NCI-H1417 treated with DMSO at 0.1 percent for 48 hours (cell line): ENCODE measurements around the gene UGT1A10.

Experiments
- DNase-seq: peaks from one replicate; lab custom pipeline; 2025; lab: John Stamatoyannopoulos, UW

The UGT1A10 gene

DNA sequence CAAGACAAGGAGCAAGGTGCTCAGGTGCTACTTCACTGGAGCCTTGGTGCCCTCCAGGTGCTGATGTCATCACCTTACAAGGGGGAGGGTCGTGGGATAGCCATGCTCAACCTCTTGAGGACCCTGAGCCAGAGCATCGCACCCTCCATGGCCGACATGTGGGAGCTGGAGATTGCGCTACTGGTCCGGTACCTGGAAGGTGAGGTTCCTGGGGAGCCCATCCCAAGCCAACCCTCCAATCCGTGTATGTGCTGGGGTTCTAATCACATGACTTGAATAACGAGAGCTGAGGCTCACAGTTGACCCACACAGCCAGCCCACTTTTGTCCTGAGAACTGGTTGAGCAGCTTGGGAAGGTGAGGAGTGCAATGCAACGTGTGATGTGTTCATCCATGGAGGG, 167.7 kb downstream of the UGT1A10 start:
- no peak for DNase-seq

GRCh38 chr2:233807215-233807865, 171.1 kb downstream of the UGT1A10 start:
- DNase-seq, result no peak

GRCh38 chr2:233807966-233808935, 172.0 kb downstream of the UGT1A10 start:
- no peak for DNase-seq

GRCh38 chr2:233810385-233810784, 174.1 kb downstream of the UGT1A10 start:
- no peak for DNase-seq

DNA sequence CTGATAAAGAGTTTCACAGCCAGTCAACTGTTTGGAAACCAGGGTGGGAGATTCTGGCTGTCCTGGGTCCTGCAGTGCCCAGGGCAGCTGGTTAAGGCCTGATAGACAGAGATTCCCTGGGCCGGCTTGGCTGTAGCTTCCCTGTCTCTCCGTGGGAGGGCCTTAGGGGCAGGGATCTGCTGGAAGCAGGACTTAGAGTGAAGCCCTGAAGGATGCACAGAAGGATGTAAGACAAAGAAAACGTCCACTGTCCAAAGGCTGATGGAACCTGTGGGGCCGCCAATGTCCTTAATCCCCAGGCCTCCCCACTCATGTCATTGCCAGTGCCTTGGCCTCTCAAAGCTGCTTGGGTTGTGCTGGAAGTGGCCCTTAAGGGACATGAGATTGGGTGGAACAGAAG, 174.8 kb downstream of the UGT1A10 start:
- DNase-seq, result no peak

DNA sequence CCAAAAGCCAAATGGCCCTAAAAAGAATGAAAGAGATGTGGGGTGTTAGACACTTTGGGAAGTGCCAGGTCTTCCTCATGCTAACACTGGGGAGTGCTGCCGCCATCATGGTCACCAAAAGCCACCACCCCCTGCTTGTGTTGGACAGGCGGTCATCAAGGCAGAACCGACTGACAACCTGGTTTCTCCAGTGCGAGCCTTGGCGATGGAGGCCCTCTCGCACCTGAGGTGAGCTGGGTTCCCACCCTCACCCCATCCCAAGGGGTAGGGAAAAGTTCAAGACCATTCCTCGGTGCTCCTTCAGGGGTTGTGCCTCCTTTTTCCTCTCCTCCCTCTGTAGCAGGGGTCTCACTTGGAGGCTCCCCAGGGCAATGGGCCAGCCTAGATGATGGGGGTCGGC, 175.5 kb downstream of the UGT1A10 start:
- no peak for DNase-seq

DNA sequence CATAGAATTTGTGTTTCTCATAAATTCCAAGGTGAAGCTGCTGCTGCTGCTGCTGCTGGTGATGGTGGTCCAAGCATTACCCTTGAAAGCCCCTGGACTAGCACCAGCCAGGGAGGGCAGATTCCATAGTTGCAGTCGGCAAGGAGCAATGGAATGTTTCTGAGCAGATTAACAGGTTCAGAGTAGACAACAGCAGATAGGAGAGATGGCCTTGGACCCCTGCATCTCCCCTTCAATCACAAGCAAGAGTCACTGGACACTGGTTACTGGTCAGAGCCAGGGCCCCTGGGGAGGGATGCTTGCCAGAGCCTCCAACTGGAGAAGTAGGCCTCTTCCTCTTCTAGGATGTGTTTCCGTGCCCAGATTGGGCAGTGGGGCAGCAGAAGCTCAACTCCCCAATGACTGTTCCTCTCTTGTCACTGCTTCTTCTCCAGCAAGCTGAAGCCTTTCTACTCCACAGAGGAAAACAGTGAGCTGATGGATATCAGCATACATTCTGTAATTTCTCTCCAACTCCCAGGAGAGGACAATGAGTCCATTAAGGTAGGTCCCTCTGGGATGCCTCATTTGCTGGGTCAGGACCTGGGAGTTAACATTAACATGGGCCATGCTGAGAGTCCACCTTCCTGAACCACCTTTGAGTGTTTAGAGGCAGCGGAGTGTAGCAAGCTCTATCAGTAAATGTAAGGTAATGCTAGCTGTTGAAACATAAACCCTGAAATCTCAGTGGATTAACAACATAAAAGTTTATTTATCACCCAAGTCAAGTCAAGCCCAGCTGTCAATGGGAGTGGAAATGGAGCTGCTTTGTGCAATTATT, 177.2 kb downstream of the UGT1A10 start:
- DNase-seq, result no peak

- DNase-seq, result no peak
These were observed 178.0 kb downstream of the UGT1A10 start for GRCh38 chr2:233814056-233814835.

GRCh38 chr2:233815861-233816260, 179.6 kb downstream of the UGT1A10 start:
- DNase-seq, result no peak

GRCh38 chr2:233816334-233816733, 180.1 kb downstream of the UGT1A10 start:
- no peak for DNase-seq

DNA sequence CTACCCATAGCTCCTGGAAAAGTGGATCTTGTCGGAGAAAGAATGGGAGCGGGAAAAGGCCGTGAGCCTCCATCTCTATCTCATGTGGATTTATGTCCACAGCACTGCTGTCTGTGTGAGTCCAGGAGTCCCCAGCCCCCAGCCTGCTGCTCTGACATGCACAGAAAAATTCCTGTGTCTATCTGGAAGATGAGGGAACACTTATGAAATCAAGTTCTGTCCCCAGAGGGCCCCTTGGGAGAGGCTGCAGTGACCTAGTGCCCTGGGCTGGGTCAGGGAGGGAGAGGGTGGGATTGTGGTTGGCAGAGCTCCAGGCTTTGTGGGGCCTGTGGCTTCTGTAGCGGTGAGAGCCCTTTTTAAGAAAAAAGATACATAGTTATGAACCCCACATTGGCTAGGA, 180.5 kb downstream of the UGT1A10 start:
- DNase-seq, result no peak

DNA sequence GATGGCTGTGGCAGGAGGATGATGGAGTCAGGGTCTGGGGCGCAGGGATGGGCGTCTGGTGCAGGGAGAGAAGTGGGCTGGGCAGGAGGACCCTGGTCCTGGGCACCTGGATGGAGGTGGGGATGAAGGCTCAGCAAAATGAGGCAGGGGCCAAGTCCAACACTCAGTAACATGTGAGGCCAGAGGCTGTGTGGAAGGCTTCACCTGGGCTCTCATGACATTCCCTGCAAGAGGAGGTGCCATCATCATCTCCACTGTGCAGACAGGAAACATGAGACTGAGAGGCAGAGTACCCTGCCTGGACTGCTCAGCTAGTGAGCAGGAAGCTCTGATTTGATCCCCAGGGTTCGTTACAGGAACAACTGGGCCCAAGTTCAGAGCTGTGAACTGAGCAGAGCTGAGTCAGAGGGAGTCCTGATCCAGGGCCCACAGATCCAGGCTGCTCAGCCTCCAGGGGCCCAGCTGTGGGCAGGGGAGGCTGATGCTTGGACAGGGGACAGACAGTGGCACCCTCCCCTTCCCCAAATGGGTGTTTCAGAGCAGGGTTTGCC, 181.2 kb downstream of the UGT1A10 start:
- DNase-seq, result no peak

DNA sequence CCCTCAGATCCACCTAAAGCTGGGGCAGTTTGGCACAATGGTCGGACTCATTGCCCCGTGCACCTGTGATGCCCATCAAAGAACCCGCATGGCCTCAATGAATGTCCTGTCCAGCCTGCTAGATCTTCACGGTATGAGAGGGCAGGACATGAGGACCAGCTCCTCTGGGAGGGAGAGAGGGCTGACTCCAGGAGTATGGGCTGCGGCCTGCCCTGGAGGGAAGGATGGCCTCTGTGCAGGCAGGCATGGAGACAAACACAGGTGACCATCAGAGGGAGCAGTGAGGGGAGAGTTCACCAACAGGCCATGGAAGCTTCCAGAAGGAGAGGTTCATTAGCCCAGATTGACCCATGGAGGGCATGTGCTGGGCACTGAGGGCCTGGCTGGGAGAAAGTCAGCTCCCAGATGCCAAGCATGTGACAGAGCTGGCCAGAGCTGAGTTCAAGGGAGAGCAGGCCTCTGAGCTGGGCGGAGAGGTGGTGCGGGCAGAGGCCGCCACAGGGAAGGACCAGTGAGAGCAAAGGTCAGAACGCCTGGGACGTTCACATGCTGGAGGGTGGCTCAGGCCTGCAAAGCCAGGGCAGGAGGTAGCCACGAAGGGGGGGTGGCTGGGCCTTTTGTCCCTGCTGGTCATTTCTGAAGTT, 181.9 kb downstream of the UGT1A10 start:
- DNase-seq, result no peak

DNA sequence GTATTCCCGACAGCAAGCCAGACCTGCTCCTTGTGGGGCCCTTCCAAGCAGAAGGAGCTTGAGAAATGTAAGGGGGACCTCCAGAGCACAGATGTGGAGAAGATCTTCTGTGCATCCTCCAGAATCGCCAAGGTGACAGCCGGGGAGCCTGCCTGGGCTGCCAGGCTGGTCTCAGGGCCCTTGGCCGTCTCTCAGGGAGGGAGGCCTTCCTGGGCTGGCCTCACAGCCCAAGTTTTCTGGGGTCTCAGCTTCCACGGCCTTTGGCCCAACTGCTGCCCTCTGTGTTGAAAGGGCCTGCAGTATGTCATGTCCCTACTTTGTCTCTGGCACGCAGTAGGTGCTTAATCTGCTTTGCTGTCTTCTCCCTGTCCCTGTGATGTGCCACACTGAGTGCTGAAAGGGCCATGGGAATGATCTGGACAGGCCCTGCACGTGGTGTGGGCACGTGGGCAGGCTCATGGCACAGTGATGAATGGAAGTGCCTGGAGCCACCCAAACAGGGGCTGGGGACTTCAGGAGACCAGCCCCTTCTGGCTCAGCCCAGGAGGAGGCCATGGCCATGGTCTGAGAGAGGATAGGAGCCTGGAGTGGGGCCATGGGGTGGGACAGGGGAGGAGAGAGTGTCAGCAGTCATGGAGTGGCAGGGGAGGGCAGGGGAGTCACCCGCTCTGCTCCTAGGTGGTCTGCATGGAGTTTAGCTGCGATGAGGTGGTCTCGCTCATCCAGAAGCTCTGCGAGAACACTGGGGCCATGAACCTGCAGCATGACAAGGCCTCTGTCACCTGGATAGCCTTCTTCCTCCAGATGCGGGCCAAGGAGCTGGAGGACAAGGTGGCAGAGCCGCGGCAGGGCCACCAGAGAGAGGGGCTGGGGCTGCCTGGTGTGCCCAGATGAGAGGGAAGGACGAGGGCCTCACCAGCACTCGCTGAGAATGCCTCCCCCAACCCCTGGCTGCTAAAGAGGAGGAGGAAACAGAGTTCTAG, 182.7 kb downstream of the UGT1A10 start:
- no peak for DNase-seq

DNA sequence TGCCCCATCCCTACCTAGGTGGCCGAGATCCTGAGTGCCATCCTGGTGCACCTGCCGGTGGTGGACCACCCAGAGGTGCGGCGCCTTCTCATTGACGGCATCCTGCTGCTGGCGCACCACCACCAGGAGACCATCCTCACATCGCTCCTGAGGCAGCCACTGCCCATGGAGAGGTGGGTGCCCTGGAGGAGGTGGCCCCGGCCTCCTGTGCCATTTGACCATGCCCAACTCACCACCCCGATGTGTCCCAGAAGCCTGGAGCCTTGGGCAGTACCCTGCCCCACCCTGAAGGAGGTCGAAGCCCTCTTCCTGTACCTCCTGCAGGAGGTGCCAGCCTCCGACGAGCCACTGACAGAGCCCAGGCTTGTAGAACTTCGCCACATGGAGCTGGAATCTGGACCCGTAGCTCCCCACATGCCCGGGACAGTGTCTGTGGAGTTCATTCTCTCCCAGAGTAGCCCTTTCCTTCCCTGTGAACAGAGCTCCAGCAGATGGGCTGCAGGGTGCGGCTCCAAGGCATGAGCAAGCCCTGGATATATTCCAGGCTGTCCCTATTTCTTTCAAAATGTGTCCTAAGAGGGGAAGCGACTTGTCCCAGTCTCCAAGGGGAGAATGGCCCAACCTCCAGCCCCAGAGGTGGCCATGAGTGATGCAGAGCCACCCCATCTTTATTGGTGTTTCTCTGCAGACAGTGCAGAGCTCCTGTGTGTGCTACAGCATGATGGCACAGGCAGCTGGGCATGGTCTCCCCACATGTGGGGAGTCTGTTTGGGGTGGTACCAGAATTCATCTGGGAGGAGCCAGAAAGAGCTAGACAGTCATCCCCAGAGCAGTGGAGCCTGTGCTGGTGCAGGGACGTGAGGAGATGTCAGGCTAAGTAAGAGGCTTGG, 183.9 kb downstream of the UGT1A10 start:
- no peak for DNase-seq

- no peak for DNase-seq
These were observed 184.5 kb downstream of the UGT1A10 start for GRCh38 chr2:233820774-233821105.

DNA sequence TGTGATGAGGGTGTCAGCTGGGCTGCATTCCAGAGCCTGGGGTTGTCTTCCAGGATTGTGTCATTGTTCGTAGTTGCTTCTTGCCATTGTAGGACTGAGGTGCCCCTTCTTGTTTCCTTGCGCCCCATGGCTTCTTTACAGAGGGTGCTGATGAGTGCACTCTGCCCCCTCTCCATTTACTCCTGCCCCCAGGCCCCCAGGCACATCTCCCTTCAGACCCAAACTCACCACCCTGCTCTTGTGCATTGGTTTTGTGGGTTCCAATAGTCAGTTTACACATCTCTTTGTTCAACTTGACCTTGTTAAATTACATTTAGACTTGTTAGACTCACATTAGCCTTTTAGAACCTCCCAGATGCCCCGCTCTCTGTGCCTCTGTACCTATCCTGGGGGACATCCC, 184.9 kb downstream of the UGT1A10 start:
- DNase-seq, result no peak

- DNase-seq, result no peak
These were observed 185.5 kb downstream of the UGT1A10 start for GRCh38 chr2:233821709-233822100.
